NCI-H1694 treated with DMSO at 0.1 percent for 48 hours (cell line): ENCODE measurements around the gene CD34.

ENCODE experiments used
- DNase-seq: peaks from one replicate; lab custom pipeline; 2025; lab: John Stamatoyannopoulos, UW

Gene CD34

DNA sequence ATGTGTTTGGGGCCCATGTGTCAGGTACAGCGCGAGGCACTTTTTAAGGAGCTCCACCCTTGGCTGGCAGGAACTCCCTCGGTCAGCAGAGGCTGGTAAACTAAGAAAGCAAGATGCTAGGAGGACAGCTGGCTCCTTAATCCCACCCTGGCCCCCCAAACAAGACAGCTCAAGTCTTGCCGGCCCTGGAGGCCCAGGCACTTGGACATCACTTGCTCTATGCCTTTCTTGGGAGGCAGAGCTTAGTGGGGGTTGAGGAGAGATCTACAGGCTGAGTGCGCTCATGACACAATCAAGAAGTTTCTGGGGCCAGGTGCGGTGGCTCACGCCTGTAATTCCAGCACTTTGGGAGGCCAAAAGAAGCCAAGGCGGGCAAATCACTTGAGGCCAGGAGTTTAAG lies 78.1 kb downstream of the CD34 start:
- DNase-seq, result no peak

- DNase-seq, result no peak
These were observed 79.2 kb downstream of the CD34 start for GRCh38 chr1:207831517-207832327.
